Measurements from ENCODE around the gene PEX11G.
A peak's percentile ranks its signal among the peaks of the same experiment; 100 is the strongest.

PEX11G gene

DNA sequence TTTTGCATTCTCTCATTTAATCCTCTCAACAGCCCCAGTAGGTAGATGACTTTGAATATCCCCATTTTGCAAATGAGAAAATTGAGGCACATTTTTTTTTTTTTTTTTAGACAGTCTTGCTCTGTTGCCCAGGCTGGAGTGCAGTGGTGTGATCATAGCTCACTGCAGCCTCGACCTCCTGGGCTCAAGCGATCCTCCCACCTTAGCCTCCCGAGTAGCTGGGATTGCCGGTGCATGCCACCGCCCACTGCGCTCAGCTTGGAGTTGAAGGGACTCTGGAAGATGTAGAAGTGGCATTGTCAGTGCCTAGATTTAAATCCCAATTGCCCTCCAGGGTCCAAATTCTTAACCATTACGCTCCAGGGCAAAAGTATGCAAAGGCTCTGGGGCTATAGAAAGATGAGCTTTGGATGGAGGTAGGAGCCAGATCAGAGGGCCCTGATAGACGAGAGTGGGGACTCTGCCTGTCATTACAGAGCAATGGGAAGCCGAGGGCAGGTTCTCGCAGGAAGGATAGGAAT lies 32.8 kb upstream of the PEX11G start:
- DNase-seq (ENCODE audit: low spot score), result no peak

DNA sequence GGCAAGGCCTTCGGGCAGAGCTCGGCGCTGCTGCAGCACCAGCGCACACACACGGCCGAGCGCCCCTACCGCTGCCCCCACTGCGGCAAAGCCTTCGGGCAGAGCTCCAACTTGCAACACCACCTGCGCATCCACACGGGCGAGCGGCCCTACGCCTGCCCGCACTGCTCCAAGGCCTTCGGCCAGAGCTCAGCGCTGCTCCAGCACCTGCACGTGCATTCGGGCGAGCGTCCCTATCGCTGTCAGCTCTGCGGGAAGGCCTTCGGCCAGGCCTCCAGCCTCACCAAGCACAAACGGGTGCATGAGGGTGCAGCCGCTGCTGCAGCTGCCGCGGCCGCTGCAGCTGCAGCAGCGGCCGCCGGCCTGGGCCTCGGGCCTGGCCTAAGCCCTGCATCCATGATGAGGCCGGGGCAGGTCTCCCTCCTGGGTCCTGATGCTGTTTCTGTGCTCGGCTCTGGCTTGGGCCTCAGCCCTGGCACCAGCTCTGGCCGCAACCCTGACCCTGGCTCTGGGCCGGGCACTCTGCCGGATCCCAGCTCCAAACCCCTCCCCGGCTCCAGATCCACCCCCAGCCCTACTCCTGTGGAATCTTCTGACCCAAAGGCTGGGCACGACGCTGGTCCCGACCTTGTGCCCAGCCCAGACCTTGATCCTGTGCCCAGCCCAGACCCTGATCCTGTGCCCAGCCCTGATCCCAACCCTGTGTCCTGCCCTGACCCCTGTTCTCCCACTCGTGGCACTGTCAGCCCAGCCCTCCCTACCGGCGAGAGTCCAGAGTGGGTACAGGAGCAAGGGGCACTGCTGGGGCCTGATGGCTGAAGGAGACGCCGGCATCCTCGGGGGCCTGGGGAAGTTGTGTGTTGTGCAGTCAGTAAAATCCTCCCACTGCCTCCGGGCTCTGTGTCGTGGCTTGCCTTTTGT lies 31.6 kb upstream of the PEX11G start:
- no peak for DNase-seq (ENCODE audit: low spot score)

DNA sequence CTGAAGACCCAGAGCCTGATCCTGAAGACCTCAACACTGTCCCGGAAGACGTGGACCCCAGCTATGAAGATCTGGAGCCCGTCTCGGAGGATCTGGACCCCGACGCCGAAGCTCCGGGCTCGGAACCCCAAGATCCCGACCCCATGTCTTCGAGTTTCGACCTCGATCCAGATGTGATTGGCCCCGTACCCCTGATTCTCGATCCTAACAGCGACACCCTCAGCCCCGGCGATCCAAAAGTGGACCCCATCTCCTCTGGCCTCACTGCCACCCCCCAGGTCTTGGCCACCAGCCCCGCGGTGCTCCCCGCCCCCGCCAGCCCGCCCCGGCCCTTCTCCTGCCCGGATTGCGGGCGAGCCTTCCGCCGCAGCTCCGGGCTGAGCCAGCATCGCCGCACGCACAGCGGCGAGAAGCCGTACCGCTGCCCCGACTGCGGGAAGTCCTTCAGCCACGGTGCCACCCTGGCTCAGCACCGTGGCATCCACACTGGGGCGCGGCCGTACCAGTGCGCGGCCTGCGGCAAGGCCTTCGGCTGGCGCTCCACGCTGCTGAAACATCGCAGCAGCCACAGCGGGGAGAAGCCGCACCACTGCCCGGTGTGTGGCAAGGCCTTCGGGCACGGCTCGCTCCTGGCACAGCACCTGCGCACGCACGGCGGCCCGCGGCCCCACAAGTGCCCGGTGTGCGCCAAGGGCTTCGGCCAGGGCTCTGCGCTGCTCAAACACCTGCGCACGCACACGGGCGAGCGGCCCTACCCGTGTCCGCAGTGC lies 30.7 kb upstream of the PEX11G start:
- DNase-seq (ENCODE audit: low spot score), result no peak

DNA sequence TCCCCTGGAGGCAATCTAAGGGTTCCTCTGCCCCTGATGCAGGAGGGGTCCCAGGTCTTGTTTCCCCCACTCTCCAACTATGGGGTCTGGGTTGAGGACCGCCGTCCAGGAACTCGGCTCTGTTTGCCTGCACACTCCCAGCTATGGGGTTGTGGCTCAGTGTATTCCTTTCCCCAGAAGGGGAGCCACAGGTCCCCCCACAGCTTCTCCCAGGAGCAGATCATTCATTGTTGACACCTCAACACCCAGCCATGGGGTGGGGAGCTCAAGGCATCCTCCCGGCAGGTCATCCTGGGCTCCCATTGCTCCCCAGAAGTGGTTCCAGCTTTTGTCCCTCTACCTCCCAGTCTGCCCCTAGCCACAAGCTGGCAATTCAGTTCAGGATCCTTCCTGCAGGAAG lies 28.0 kb upstream of the PEX11G start:
- DNase-seq (ENCODE audit: low spot score), result no peak

DNA sequence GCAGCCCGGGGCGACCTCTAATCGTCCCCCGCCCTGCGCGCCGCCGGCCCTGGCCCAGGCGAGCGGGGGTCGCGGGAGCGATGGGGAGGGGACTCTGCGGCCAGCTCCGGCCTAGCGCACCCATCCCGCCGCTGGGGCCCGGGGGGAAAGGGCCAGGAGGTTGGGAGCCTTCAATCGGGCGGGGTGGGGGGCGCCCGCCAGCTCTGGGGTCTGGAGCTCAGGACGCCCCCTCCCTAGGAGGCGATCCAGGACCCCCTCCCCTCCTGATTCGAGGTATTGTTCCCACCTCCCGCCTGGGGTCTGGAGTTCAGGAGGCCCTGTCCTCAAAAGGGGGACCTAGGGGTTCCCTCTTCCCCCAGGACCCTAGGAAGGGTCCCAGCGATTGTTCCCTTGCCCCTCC lies 27.5 kb upstream of the PEX11G start:
- DNase-seq (ENCODE audit: low spot score), result no peak

DNA sequence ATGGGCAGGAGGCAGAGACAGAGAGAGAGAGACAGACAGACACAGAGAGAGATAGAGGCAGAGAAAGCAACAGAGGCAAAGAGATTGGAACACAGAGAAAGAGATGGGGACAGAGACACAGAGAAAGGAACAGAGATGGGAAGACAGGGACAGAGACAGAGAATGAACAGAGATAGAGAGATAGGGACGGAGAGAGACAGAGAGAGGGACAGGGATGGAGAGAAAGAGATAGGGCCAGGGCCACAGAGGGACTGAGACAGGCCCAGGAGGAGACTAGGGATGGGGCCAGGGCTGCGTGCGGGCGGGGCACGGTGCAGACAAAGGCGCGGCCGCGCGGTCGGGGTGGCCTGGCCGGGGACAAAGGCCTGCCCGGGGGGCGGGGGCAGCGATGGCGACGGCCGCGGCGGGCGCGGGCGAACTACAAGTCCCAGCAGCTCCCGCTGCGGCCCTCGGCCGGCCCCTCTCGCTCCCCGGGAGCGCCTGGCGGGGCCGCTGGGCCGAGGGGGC lies 26.9 kb upstream of the PEX11G start, which contains the start of gene ZNF358:
ZNF358 (plus strand) TSS at position 459 of the 507 bp plus-strand sequence. CDS start 3,140 bp downstream, outside the sequence.
- peak; percentile 90 for DNase-seq (ENCODE audit: low spot score)

DNA sequence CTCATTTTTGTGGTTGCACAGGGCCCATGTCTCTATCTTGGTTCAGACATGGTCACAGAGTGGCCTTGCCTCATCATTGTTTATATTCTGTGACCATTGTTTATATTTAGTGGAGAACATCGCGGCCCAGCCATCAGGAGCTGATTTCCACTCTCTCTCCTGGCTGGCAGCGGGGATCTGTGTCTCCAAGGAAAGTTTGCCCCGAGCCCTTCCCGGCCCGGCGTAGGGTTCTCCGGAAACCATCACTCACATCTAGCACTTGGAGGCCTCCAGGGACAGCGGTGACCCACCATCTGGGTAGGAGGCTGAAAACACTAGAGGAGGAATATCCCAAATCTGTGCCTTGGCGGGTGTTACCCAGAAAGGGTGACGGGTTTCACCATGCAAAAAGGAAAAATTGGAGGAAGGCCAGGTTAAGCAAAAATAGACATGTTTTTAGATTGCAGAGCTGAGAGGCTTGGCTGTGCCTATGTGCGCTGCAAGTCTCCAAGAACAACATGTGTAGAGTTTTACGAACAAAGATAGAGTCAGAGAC lies 26.3 kb upstream of the PEX11G start:
- no peak for DNase-seq (ENCODE audit: low spot score)

DNA sequence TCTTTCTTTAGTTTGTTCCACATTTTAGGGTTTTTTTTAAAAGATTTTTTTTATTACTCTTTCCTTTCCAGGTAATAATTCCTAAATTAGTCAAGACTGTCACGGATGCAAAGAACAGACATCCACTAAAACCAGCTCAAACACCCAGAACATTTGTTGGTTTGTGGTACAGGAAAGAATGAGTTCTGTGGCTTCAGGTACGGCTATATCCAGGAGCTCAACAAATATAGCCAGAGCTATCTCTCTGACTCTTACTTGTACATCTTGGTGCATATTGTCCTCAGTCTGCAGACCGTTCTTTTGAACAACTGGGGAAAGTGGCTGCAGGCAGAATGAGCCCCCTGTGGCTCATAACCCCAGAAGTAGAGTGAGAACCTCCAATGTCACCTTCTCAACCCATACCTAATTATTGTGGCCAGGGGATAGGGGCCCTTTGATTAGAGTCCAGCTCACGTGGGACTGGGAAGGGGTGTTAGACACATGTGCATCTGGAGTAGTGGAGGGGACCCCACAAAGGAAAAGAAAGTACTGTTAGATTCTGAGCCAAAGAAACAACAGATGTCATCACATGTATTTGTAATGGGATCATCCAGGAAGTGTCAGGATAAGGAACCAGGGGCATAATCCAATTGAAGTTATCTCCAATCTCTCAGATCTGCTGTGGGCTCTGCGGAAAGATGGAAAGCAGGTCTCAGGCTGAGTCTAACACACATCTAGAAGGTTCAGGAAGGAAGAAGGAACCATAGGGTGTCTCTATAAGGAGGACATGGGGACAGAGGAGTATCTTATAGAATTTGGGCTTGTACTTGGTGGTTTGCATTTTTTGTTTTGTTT lies 25.2 kb upstream of the PEX11G start:
- DNase-seq (ENCODE audit: low spot score), result no peak

DNA sequence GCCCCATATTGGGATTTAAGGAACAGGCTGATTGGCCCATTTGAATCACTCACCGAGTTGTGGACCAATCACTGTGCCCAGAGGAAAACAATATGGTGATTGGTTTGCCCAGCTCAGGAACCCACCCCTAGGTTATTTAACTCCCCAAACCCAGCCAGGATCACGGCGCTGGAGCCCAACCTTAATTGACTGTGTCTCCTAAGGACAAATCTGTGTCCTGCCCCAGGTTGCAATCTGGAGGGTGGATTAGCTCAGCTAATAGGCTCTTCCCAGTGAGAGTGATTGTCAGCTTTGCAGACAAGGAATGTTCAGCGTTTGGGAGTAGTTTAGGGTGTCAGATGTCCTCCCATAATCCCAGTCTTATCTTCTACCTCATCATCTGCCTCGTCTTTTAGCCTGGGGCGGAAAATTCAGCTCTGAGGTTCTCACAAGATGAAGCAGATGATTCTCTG lies 23.6 kb upstream of the PEX11G start:
- DNase-seq (ENCODE audit: low spot score), result no peak

DNA sequence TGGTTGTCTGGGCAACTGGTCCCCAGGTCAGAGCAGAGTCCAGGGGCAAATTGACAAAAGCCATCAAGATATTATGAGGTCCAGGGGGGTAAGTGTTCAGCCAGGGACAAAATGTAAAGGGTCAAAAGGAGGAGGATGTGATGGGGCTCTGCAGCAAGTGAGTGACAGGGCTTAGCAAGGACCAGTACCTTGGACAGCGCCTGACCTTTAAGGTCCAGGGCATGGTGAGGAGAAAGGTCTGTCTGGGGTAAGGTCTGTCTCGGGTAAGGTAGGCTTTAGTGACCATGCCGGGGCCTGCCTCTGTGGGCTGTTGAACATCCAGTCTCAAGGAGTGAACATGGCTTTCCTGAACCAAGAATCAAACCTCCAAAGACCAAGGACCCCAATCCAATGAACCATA lies 20.8 kb upstream of the PEX11G start:
- no peak for DNase-seq (ENCODE audit: low spot score)

DNA sequence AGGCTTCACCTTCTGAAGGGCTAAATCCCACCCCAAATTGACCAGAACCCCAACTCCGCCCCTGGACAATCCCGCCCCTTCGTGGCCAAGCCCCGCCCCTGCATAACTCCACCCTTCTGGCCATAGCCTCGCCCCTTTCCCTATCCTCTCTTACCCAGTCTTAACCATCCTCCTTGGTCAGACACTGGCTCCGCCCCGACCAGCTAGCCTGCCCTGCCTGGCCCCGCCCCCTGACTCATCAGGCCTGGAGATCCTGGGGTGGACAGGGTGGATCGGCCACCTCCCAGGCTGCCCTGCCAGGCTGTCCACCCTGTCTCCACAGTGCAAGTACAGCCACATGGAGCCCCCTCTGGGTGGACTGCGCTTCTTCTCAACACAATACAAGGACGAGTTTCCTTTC lies 19.0 kb upstream of the PEX11G start:
- DNase-seq (ENCODE audit: low spot score), result peak; percentile 72

DNA sequence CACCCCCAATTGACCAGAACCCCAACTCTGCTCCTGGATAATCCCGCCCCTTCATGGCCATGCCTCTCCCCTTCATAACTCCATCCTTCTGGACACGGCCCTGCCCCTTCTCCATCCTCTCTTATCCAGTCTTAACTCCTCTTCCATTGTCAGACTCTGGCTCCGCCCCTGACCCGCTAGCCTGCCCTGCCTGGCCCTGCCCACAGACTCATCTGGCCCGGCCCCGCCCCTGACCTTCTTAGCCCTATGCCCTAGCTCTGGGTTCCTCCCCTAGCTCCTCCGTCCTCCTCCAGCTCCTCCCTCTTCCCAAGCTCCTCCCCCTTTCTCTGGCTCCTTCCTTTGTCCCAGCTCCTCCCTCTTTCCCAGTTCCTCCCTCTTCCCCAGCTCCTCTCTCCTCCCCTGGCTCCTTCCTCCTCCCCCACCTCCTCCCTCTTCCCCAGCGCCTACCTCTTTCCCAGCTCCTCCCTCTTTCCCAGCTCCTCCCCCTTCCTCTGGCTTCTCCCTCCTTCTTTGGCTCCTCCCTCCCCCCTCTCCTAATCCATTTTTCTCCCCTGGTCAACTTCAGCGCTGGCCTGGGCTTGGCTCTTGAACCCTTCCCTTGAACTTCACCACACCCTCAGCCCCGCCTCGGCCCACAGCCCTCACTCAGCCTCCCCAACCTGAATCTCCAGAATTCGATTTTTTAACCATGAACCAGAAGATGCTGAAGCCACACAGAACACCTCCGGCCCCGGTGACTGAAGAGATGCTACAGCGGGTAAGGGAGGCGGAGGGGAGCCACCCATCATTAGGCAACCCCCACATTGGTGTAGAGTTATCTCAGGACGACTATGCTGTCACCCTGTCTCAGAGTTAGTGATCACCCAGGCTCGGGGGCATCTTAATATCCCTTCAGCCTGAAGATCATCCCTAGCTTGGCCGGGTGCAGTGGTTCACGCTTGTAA lies 17.8 kb upstream of the PEX11G start:
- peak; percentile 88 for DNase-seq (ENCODE audit: low spot score)

DNA sequence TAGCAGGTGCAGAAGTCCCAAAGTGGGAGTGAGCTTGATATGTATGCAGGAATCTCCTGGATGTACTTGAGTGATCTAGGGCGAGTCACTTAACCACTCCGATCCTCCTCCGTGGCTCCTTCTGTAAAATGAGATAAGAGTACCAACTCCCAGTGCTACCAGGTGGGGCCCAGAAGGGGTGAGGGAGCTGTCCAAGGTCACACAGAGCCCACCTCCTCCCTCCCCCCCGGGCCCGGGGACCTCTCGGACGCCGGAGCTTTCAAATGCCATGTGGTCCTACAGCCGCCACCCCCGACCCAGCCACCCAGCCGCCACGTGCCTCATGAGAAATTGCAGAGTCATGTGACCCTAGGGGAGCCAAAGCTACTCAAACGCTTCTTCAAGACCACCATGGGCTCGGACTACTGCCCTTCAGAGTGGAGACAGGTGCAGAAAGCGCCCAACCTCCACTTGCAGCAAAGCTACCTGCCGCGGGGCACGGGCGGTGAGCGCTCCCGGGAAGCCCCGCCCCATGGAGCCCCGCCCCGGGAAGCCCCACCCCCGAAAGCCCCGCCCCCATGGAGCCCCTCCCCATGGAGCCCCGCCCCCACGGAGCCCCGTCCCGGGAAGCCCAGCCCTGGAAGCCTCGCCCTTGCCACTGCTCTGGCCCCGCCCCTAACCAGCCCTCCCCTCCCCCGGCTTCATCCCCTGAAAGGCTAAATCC lies 17.0 kb upstream of the PEX11G start:
- peak; percentile 82 for DNase-seq (ENCODE audit: low spot score)

DNA sequence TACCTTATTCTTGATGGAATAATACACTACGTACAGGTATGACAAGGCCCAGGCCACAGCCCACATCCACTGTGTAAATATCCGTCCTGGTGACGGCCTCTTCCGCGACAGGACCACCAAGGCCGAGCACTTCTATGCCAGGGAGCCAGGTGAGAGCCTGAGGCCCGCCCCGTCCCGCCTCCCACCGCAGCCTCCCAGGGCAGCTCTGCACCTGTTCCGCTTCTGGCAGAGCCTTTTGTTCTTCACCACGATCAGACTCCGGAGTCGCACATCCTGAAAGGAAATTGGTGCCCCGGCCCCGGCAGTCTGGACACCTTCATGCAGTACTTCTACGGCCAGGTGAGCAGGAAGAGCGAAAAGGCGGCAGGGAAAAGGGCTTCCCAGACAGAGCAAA lies 16.4 kb upstream of the PEX11G start:
- no peak for DNase-seq (ENCODE audit: low spot score)

DNA sequence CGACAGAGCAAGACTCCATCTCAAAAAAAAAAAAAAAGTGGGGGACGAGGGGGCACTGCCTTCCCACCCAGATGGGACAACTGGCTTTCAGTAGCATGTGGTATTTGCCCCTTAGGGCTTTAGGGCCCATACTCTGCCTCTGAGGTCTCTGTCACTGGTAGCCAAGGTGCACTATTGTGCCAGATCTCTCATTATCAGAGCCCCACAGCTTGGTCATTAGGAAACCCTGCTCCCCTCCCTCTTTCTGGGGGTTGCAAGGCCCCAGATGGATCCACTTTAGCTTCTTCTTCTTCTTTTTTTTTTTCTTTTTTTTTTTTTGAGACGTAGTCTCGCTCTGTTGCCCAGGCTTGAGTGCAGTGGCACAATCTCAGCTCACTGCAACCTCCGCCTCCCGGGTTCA lies 15.8 kb upstream of the PEX11G start:
- DNase-seq (ENCODE audit: low spot score), result no peak

DNA sequence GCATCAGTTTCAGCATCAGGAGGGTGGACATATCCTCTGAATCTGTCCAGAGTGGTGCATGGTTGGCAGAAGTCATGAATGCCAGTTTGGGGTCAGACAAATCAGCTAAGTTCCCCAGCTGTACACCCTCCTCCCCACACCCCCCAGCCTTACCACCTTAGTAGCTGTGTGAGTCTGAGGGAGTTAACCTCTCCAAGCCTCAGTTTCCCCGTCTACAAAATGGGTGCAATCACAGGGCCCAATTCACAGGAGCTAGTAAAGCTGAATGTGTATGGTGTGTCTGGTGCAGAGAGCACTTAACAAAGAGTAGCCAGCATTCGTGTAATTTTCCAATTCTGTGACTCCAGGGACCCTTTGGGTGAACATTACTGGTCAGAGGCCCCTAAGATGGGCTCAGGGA lies 13.7 kb upstream of the PEX11G start:
- DNase-seq (ENCODE audit: low spot score), result no peak

DNA sequence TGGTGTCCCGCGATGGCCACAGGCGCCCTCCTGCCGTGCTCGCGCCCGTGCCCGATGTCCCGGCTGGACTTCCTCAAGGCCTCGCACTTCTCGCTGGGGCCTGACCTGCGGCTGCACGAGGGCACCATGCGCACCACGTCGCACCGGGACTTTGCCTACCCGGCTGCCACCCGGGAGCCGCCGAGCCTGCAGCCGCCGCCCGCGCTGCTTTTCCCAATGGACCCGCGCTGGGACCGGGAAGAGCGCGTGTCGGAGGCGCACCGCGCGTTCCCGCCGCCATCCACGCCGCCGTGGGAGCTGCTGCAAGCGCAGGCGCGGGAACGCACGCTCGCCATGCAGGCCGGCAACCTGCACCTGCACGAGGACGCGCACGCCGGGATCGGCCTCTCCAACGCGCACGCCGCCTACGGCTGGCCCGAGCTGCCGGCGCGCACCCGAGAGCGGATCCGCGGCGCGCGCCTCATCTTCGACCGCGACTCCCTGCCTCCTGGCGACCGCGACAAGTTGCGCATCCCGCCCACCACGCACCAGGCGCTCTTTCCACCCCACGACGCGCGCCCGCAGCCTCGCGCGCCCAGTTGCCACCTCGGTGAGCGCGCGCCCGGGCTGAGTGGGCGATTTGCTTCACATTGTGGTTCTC lies 12.1 kb upstream of the PEX11G start:
- peak; percentile 86 for DNase-seq (ENCODE audit: low spot score)

DNA sequence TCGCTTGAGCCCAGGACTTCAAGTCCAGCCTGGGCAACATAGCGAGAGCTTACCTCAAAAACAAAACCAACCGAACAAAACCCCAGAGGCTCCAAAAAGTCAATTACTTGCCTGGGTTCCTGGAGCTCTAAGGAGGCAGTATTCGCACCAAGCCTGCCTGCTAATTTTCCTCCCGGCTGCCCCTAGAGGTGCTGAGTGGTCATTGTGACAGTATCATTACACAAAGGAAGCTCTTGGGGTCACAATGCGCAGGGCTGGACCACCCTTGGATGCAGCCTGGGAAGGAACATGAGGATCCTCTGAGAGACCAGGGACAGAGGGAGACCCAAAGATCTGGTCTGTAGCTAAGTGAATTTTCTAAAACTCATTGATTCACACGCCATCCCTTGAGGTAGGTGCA lies 8.5 kb upstream of the PEX11G start:
- no peak for DNase-seq (ENCODE audit: low spot score)

DNA sequence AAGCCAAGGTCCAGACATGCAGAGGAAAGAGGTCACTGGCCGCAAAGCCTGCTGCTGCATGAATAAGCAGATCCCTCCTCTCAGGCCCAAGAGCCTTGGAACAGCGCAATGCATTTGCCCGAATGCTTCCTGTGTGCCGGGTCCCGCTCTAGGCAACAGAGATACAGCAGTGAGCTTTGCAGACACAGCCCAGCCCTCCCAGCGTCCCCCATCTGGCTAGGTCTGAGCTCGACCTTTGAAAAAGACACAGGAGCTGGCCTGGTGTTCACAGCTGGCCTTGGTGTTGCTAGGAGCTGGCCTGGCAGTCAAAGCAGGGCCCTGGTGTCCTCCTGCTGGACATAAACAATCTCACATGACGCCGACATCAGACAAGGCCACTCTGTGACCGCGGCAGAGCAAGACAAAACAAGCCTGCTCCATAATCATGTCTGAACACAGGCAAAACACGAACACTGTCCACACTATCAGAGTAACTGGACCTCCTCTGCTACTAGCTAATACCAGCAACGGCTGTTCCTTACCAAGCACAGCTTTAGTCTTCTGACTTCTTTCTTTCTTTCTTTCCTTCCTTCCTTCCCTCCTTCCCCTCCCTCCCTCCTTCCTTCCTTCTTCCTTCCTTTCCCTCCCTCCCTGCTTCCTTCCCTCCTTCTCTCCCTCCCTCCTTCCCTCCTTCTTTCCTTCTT lies 5.7 kb upstream of the PEX11G start:
- DNase-seq (ENCODE audit: low spot score), result no peak
